Epithelial cell of prostate (primary cell): ENCODE data around the gene MMP28.

Experiments used
- DNase-seq: peaks from one replicate; pipeline ENCODE4 v3.0.0-alpha.2; 2011; ENCODE audit warnings: low read depth, low spot score
- H3K27ac ChIP-seq: fragments of 450-650 bp; 2 replicates; pipeline ENCODE4 v1.5.1; 2017; ENCODE audit warnings: mild to moderate bottlenecking

MMP28 gene

GRCh38 chr17:35748341-35748841, 47.0 kb downstream of the MMP28 start:
- H3K27ac ChIP-seq: no peak overlapping the region
- DNase-seq: no peak

GRCh38 chr17:35747540-35748017, 47.9 kb downstream of the MMP28 start:
- no peak overlapping the region for H3K27ac ChIP-seq
- no peak for DNase-seq

DNA sequence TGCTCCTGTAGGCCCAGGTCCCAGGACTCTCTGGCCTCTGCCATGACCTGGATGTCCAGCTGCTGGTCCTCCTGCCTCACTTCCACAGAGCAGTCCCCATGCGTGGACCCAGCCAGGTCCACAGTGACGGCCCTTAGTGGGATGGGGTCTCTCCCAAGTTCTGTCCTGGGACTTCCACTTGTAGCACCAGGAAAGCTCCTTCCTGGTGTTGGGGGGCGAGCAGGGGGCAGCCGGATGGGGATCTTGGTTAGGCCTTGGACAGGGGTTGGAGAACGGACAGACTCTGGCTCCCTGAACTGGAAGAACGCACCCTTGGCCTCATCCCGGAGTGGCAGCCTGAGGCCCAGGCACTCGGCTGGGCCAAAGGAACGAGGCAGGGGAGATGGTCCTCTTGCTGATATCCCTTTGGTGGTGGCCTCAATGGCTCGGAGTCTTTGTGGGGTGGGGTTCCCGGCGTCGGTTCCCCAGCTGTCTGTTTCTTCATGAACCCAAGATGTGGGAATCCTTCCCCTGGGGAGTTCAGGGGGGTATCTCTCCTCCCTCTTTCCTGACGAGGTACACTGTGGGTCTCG, 49.6 kb downstream of the MMP28 start:
- DNase-seq: no peak
- no peak overlapping the region for H3K27ac ChIP-seq

- no peak overlapping the region for H3K27ac ChIP-seq
- DNase-seq: no peak
Observed at GRCh38 chr17:35745246-35745645, 50.2 kb downstream of the MMP28 start.

- H3K27ac ChIP-seq: no peak overlapping the region
- no peak for DNase-seq
Observed at GRCh38 chr17:35744830-35745229, 50.6 kb downstream of the MMP28 start.

GRCh38 chr17:35743626-35744328, 51.7 kb downstream of the MMP28 start:
- no peak overlapping the region for H3K27ac ChIP-seq
- DNase-seq: no peak

DNA sequence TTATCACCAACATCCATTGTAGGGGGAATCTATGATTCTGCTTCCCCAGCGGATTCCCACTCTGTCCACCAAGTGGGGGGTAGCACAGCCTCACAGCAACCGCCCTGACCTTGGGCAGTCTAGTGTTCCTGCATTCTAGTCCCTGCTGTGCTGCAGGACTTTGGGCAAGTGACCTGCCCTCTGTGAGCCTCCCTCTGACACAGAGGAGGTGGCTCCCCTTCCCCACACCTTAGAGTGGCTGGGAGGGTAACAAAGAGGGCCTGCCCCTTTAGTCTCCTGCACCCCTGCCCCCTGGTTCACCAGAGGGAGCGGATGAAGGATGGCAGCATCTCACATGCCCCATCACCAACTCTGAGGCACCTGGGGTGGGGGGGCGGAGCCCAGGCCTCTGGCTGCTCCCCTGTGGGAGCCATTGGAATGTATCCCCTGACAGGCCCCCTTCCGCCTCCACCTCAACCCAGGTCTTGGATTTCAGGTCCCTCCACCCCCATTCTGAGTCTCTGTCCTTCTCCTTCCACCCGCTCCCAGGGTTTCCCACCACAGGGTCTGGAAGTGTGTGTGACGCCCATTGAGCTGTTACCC, 52.5 kb downstream of the MMP28 start:
- no peak for DNase-seq
- no peak overlapping the region for H3K27ac ChIP-seq

DNA sequence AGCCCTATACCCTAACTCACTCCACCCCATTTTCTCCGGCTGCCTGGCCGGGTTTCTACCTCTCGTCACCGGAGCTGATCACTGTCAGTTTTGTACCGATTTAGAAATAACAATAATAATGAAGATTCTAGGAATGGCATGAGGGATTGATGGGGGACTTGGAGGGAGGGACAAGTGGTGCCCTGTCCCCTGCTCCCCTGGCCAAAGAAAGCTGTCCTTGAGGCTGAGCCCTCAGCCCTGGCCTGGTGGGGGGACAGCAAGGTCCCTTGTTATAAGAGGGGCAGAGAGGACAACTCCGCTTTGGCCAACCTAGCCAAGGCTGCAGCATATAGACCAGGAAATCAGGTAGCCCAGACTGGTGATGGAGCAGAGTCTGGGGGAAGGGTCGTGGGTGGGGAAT, 52.9 kb downstream of the MMP28 start:
- DNase-seq: no peak

GRCh38 chr17:35740997-35741931, 54.2 kb downstream of the MMP28 start:
- no peak overlapping the region for H3K27ac ChIP-seq
- DNase-seq: no peak

More for the DNA sequence above, 52.9 kb downstream of the MMP28 start:
- H3K27ac ChIP-seq: no peak overlapping the region

- no peak overlapping the region for H3K27ac ChIP-seq
- no peak for DNase-seq
Observed at GRCh38 chr17:35740216-35740615, 55.2 kb downstream of the MMP28 start.

- H3K27ac ChIP-seq: no peak overlapping the region
- no peak for DNase-seq
Observed at GRCh38 chr17:35738519-35739133, 56.8 kb downstream of the MMP28 start.

DNA sequence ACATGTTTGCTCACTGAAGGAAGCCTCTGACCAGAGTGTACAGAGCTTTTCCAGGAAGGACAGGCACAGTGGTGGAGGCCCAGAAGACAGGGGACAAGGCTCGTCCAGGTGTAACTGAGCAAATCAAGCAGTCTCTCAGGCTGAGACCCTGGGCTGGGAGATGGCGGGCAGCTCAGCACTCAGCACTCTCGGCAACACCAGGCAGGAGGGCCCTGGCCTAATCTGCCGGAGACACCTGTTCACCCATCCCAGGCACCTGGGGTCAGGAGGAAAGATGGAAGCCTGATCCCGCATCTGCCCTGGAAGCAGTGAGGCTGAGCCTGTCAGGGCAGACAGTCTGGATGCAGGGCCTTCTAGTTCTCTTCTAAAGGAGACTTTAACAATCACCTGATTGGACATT, 59.2 kb downstream of the MMP28 start:
- H3K27ac ChIP-seq: no peak overlapping the region

GRCh38 chr17:35735036-35735805, 60.2 kb downstream of the MMP28 start:
- no peak for DNase-seq
- H3K27ac ChIP-seq: no peak overlapping the region

More for the DNA sequence above, 59.2 kb downstream of the MMP28 start:
- no peak for DNase-seq

DNA sequence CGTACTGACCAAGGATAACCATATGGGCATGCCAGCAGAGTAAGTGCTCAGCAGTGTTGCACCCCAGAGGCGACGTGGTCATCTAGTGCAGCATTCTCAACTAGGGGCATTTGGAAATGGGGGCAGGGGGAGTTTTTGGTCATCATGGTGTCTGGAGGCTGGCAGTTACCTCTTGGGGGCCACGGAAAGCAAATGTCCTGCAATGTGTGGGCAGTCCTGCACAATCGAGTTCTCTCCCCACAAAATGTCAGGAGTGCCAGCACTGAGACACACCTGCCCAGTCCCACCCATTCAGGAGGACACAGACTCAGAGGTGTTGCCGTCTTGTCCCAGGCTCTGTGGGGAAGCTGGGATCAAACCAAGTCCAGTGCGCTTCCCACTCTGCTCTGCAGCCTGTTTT, 61.0 kb downstream of the MMP28 start:
- no peak overlapping the region for H3K27ac ChIP-seq
- DNase-seq: no peak

- no peak for DNase-seq
- no peak overlapping the region for H3K27ac ChIP-seq
Observed at GRCh38 chr17:35733366-35733765, 62.1 kb downstream of the MMP28 start.

- DNase-seq: no peak
- H3K27ac ChIP-seq: no peak overlapping the region
Observed at GRCh38 chr17:35732806-35733136, 62.7 kb downstream of the MMP28 start.

DNA sequence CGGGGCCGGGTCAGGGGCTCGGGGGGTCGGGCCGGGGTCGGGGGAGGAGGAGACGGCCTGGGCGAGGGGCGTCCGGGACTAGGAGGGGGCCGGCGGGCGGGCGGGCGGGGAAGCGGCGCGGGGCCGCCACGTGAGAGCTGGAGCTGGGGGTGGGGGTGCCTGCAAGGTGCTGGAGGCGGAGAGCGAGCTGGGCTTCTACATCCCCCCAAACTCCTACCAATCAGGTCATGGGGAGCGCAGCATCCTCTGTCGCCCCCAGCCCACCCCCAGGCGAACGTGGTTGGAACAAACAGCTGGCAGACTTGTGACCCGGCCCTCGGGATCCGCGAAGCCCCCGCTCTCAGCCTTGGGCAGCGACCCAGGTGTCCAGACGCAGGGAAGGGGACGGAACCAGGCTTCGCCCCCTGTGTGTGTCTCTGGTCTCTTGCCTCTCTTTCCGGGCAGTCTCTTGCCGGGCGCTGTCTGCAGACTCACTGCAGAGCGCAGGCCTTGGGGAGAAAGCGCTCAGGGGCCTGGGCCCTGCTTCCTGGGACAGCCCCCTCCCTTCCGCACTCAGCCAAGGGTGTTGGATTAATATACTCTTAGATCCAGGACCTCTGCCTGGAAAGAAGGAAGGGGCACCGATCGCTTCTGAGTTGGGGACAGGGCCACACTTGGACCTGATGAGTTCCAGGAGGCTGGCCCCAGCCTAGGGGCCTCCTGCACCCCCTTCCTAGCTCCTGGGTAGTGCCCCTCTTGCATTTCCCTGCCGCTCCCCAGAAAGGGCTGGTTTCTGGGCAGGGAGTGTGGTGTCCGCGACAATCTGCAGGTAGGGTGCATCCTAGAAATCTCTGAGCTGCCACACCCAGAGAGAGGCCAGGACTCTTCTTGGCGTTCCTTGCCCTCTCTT, 63.3 kb downstream of the MMP28 start:
- H3K27ac ChIP-seq: no peak overlapping the region

GRCh38 chr17:35731239-35731916, 64.1 kb downstream of the MMP28 start, which contains the start of gene RASL10B:
Gene RASL10B, plus strand, starts transcription at chr17:35731639. Its CDS starts 3,546 bp downstream, at chr17:35735185.
- H3K27ac ChIP-seq: no peak within 1 kb of the TSS
- no peak for DNase-seq

More for the DNA sequence above, 63.3 kb downstream of the MMP28 start:
- DNase-seq: no peak
